ENCODE results near the gene PLA2G4C. TPM values are rescaled to one million over a fixed set of nuclear protein-coding genes. Genes with fewer than 3 reads are reported as not detected.

PLA2G4C gene
- total and polyA plus RNA-seq, 2 experiments from 2014 or later = 1.5 to 5.5 TPM

- Histone ChIP-seq H3K27me3 (no peaks in the 10 kb centered on the region), H3K36me3 (no peaks in the 10 kb centered on the region), H3K4me3 (no peak overlapping the region), H3K27ac (no peak overlapping the region), H3K4me1 (ENCODE audit: low read depth) (no peaks in the 10 kb centered on the region), H3K9me3 (ENCODE audit: low read depth) (no peaks in the 10 kb centered on the region)
- no peak for TF ChIP-seq CTCF (IDR thresholded peaks at IDR 0.05; ENCODE audit: low read depth, low read length)
- no peak for DNase-seq (ENCODE audit: low read depth in 1 of 2, low spot score in 1 of 2)
Measured at GRCh38 chr19:47998800-47999199, 111.8 kb downstream of the PLA2G4C start.

Other genes starting within 250 kb of the PLA2G4C start
- not detected in 2 replicates for gene SULT2A1, start 224.5 kb downstream of the PLA2G4C start, total RNA-seq
- gene SULT2A1, start 224.5 kb downstream of the PLA2G4C start, polyA plus RNA-seq = 0.09 and 0.34 TPM in 2 replicates
- not detected in 2 replicates for gene BSPH1, start 118.6 kb downstream of the PLA2G4C start, total RNA-seq
- gene BSPH1, start 118.6 kb downstream of the PLA2G4C start, polyA plus RNA-seq = not detected in 2 replicates
- not detected in 2 replicates for gene ELSPBP1, start 116.2 kb downstream of the PLA2G4C start, total RNA-seq
- not detected in 2 replicates for gene ELSPBP1, start 116.2 kb downstream of the PLA2G4C start, polyA plus RNA-seq
- gene CABP5, start 66.7 kb downstream of the PLA2G4C start, total RNA-seq = not detected in 2 replicates
- not detected in 2 replicates for gene CABP5, start 66.7 kb downstream of the PLA2G4C start, polyA plus RNA-seq
- gene LIG1, start 59.5 kb upstream of the PLA2G4C start, total RNA-seq = 42.0 and 52.5 TPM in 2 replicates
- 53.3 and 57.2 TPM in 2 replicates for gene LIG1, start 59.5 kb upstream of the PLA2G4C start, polyA plus RNA-seq
- 7.0 and 7.8 TPM in 2 replicates for gene ZSWIM9, start 59.9 kb upstream of the PLA2G4C start, total RNA-seq
- 1.5 and 2.0 TPM in 2 replicates for gene ZSWIM9, start 59.9 kb upstream of the PLA2G4C start, polyA plus RNA-seq
- 27.3 and 57.6 TPM in 2 replicates for gene CARD8, start 145.1 kb upstream of the PLA2G4C start, total RNA-seq
- 19.1 and 30.4 TPM in 2 replicates for gene CARD8, start 145.1 kb upstream of the PLA2G4C start, polyA plus RNA-seq
- gene ZNF114, start 159.3 kb upstream of the PLA2G4C start, total RNA-seq = 4.0 and 5.9 TPM in 2 replicates
- 4.9 and 6.2 TPM in 2 replicates for gene ZNF114, start 159.3 kb upstream of the PLA2G4C start, polyA plus RNA-seq
- gene EMP3, start 214.7 kb upstream of the PLA2G4C start, total RNA-seq = 32.5 and 39.8 TPM in 2 replicates
- gene EMP3, start 214.7 kb upstream of the PLA2G4C start, polyA plus RNA-seq = 148 and 160 TPM in 2 replicates

Data from cardiac muscle cell (in vitro differentiated cells and primary cell).